Thoracic aorta (tissue), 2 donors: ENCODE measurements around the gene SPAM1. TPM values are rescaled to one million over a fixed set of nuclear protein-coding genes. Genes with fewer than 3 reads are reported as not detected.

Source experiments
- ATAC-seq: fragments of 150-250 bp; one replicate; pipeline ENCODE4 v1.8.0; 2017; ENCODE audit warnings: low read depth; ENCODE audit not compliant: insufficient number of reproducible peaks, low FRiP score
- DNase-seq: peaks from one replicate; pipeline ENCODE4 v3.0.0-alpha.2; 2020; ENCODE audit warnings: low spot score
- H3K27ac ChIP-seq, 2 donors: fragments of 200-600 bp; sonication (generic); 1 replicate in 1 of 2; 2 replicates in 1 of 2; pipeline ENCODE4 v1.5.1; 2016; ENCODE audit warnings: mild to moderate bottlenecking in 2 of 2, moderate library complexity in 2 of 2
- H3K27me3 ChIP-seq: fragments of 200-600 bp; sonication (generic); replicated peaks from 2 replicates; pipeline ENCODE4 v1.6.0; 2016; ENCODE audit warnings: mild to moderate bottlenecking; ENCODE audit not compliant: insufficient read depth
- H3K36me3 ChIP-seq: fragments of 200-600 bp; sonication (generic); one replicate; pipeline ENCODE4 v1.5.1; 2016
- H3K4me1 ChIP-seq, 2 donors: fragments of 200-600 bp; sonication (generic); 1 replicate in 1 of 2; 2 replicates in 1 of 2; pipeline versions ENCODE4 v1.5.1 to v1.6.0; 2016; ENCODE audit warnings: low read depth in 2 of 2, mild to moderate bottlenecking in 1 of 2; ENCODE audit not compliant: control insufficient read depth in 1 of 2
- H3K4me3 ChIP-seq: fragments of 200-600 bp; sonication (generic); 2 replicates; pipeline ENCODE4 v1.5.1; 2016; ENCODE audit warnings: mild to moderate bottlenecking
- H3K9me3 ChIP-seq: fragments of 200-600 bp; sonication (generic); 2 replicates; pipeline ENCODE4 v1.5.1; 2016
- CTCF ChIP-seq: fragments of 200-600 bp; sonication (generic); IDR thresholded peaks from one replicate; pipeline ENCODE4 v1.5.1; 2019; ENCODE audit warnings: antibody characterized with exemption
- total RNA-seq, 2 donors: library from RNA; depleted of rRNA; stranded (reverse); fragments of >200 nt; gene quantifications; one replicate each; pipeline versions ENCODE4 v1.1.0 to v1.2.3, GENCODE V29; 2016

The SPAM1 gene
- total RNA-seq, result not detected

GRCh38 chr7:123924941-123925340, at the start of gene SPAM1:
SPAM1 (plus strand) TSS chr7:123925241; CDS start chr7:123953571, 28,330 bp downstream.
- Histone ChIP-seq H3K9me3 (no peaks in the 10 kb centered on the region), H3K27ac (no peak within 1 kb of the TSS), H3K4me3 (no peak within 1 kb of the TSS), H3K27me3 (no peaks in the 10 kb centered on the region), H3K4me1 (no peaks in the 10 kb centered on the region), H3K36me3 (no peaks in the 10 kb centered on the region)
- DNase-seq (no peak), ATAC-seq (no peak)
- TF ChIP-seq CTCF, result no peak

GRCh38 chr7:123876557-123877256, 48.3 kb upstream of the SPAM1 start:
- no peak for ATAC-seq
- no peak for TF ChIP-seq CTCF

GRCh38 chr7:123879628-123880027, 45.4 kb upstream of the SPAM1 start:
- ATAC-seq (no peak), DNase-seq (no peak)
- no peak for TF ChIP-seq CTCF
- H3K9me3 ChIP-seq, result no peaks in the 10 kb centered on the region
- H3K27me3 ChIP-seq, result no peaks in the 10 kb centered on the region
- no peaks in the 10 kb centered on the region for H3K36me3 ChIP-seq
- no peaks in the 10 kb centered on the region for H3K4me1 ChIP-seq
- no peak overlapping the region for H3K27ac ChIP-seq
- H3K4me3 ChIP-seq, result no peak overlapping the region

More at GRCh38 chr7:123876557-123877256, 48.3 kb upstream of the SPAM1 start:
- no peak for DNase-seq
- Histone ChIP-seq H3K4me3 (no peak overlapping the region), H3K9me3 (no peaks in the 10 kb centered on the region), H3K27me3 (no peaks in the 10 kb centered on the region), H3K36me3 (no peaks in the 10 kb centered on the region), H3K4me1 (no peaks in the 10 kb centered on the region), H3K27ac (no peak overlapping the region)

GRCh38 chr7:123881300-123881699, 43.7 kb upstream of the SPAM1 start:
- DNase-seq (no peak), ATAC-seq (no peak)
- H3K9me3 ChIP-seq, result no peaks in the 10 kb centered on the region
- no peak overlapping the region for H3K4me3 ChIP-seq
- no peaks in the 10 kb centered on the region for H3K4me1 ChIP-seq
- H3K27me3 ChIP-seq, result no peaks in the 10 kb centered on the region
- no peak for TF ChIP-seq CTCF
- H3K27ac ChIP-seq, result no peak overlapping the region
- H3K36me3 ChIP-seq, result no peaks in the 10 kb centered on the region

GRCh38 chr7:123883154-123883553, 41.9 kb upstream of the SPAM1 start:
- no peak for DNase-seq
- Histone ChIP-seq H3K4me1 (no peaks in the 10 kb centered on the region), H3K36me3 (no peaks in the 10 kb centered on the region), H3K27ac (no peak overlapping the region), H3K4me3 (no peak overlapping the region), H3K9me3 (no peaks in the 10 kb centered on the region), H3K27me3 (no peaks in the 10 kb centered on the region)
- no peak for TF ChIP-seq CTCF
- ATAC-seq, result no peak
